Thyroid gland (tissue), 4 donors: ENCODE results near the gene FOXP2.

Experiments
- CTCF ChIP-seq, 6 experiments: fragments of 200-600 bp in 3 of 6; fragments of 450-650 bp in 3 of 6; sonication (generic) in 3 of 6; IDR thresholded peaks; one replicate each; pipeline ENCODE4 v1.5.1; 2016 to 2019; ENCODE audit warnings: antibody characterized with exemption in 6 of 6, mild to moderate bottlenecking in 2 of 6, inconsistent platforms in 1 of 6, moderate library complexity in 1 of 6
- POLR2A ChIP-seq, 2 donors: fragments of 450-650 bp; IDR thresholded peaks; one replicate each; pipeline ENCODE4 v1.6.1; 2017; ENCODE audit warnings: antibody characterized with exemption in 2 of 2, mild to moderate bottlenecking in 2 of 2, moderate library complexity in 1 of 2

GRCh38 chr7:114708646-114709045 is 294.0 kb downstream of the FOXP2 start:
- no peak for TF ChIP-seq POLR2A (IDR thresholded peaks at IDR 0.05)
- TF ChIP-seq CTCF (IDR thresholded peaks at IDR 0.05): no peak
